HG02642 (cell line): ENCODE data around the gene GALNS.
A peak's percentile ranks its signal among the peaks of the same experiment; 100 is the strongest.
"Not testable (repeated sequence)": the region's sequence is repeated elsewhere in the genome, so short reads cannot be mapped to it uniquely, and the experiment has no call there.

Experiments
- ATAC-seq: cut with Tn5 transposase; IDR thresholded peaks from one replicate; pipeline ENCODE4 v1.9.1; 2021; ENCODE audit warnings: mild to moderate bottlenecking; ENCODE audit not compliant: unreplicated experiment, poor library complexity

The GALNS gene

GRCh38 chr16:88789594-88789993, 67.2 kb downstream of the GALNS start:
- ATAC-seq = no peak

DNA sequence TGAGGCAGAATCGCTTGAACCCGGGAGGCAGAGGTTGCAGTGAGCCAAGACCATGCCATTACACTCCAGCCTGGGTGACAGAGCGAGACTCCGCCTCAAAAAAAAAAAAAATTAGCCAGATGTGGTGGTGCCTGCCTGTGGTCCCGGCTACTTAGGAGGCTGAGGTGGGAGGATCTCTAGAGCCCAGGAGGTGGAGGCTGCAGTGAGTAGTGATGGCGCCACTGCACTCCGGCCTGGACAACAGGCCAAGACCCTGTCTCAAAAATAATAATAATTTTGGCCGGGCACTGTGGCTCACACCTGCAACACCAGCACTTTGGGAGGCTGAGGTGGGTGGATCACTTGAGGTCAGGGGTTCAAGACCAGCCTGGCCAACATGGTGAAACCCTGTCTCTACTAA, 68.0 kb downstream of the GALNS start:
- ATAC-seq = not testable (repeated sequence)

GRCh38 chr16:88787579-88788314, 69.0 kb downstream of the GALNS start:
- no peak for ATAC-seq

- ATAC-seq = peak; percentile 36
These were observed 71.4 kb downstream of the GALNS start, which contains the start of gene PIEZO1 for GRCh38 chr16:88785106-88785924. TSS of gene PIEZO1 (minus strand) at chr16:88785220. CDS start at chr16:88784964, 256 bp downstream.

DNA sequence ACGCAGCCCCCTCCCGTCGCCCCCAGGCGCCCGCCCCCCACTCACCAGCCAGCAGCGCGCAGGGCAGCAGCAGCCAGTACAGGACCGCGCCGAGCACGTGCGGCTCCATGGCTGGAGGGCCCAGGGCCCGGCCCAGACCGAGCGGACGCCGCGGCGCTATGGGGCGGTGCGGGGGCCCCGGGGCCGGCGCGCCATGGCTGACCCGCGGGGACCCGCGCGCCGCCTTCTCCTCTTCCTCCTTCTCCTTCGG, 72.0 kb downstream of the GALNS start:
- ATAC-seq = no peak

GRCh38 chr16:88784074-88784855, 72.5 kb downstream of the GALNS start:
- peak; percentile 32 for ATAC-seq

DNA sequence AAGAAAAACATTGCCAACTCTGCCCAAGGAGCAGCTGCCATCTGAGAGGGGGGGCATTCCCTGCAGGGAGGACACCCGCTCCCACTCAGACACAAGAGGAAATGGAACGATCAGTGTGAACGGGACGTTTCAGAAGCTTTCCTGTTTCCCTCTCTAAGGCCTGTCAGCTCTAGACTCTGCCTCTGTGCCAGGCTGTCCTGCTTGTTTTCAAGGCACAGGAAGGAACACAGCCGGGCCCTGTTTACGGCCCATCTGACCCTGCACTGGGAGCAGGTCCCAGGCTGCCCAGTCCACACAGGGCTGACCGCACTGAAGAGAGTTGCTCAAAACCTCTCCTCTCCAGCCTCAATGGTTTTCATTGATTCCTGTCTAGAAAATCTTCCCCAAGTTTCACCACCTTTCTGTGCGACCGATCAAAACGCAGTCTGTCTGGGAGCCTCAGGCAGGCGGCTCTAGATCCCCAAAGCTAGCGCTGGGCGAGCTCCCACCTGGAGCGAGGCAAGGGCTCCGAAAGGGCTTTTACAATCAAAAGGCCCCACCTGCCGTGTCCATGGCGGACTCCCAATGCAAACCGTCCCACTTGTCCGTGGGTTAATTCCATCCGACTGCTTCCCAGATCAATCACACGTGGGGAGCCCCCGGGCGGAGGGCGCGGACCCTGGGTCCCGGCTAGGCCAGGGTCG, 73.2 kb downstream of the GALNS start:
- peak; percentile 1 for ATAC-seq

GRCh38 chr16:88782454-88783390, 74.0 kb downstream of the GALNS start:
- ATAC-seq = no peak

DNA sequence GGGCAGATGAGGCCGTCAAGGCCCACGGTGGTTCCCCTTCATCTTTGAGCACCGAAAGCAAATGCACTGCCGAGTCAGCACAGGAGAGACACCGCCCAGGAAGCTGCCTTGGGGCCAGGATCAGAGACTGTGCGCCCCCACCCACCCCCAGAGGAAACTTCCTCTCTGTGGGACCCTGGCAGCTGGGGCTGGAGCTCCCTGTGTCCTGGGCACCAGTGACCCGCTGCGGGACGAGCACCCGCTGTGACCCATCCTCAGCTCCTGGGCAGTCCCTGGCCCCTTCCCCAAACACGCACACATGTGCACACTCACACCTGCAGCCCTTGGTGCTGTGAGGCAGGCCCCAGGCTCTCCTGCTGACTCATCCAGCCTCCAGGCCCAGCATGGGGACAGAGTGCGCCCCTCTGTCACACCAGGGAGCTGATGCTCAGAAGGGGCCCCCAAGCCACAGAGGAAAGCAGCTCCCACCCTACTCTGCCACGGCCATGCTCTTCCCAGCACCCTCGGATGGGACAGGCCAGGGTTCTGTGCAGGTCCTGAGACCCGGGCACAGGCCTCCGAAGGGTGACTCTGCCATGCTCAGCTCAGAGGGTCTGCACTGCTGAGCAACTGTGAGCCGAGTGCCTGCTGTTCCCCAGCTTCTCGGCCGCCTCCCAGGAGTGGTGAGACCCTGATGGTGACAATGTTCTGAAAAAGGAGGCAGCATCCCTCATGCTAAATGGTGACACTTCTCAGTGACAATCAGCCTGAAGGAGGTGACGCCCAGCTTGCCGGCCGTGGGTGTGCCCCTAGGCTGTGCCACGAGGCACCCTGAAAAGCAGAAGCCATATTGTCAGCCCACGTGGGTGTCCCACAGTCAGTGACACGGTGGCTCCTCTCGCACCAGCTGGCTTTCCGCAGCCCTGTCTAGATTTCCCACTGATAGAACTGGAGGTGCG, 75.3 kb downstream of the GALNS start:
- no peak for ATAC-seq

DNA sequence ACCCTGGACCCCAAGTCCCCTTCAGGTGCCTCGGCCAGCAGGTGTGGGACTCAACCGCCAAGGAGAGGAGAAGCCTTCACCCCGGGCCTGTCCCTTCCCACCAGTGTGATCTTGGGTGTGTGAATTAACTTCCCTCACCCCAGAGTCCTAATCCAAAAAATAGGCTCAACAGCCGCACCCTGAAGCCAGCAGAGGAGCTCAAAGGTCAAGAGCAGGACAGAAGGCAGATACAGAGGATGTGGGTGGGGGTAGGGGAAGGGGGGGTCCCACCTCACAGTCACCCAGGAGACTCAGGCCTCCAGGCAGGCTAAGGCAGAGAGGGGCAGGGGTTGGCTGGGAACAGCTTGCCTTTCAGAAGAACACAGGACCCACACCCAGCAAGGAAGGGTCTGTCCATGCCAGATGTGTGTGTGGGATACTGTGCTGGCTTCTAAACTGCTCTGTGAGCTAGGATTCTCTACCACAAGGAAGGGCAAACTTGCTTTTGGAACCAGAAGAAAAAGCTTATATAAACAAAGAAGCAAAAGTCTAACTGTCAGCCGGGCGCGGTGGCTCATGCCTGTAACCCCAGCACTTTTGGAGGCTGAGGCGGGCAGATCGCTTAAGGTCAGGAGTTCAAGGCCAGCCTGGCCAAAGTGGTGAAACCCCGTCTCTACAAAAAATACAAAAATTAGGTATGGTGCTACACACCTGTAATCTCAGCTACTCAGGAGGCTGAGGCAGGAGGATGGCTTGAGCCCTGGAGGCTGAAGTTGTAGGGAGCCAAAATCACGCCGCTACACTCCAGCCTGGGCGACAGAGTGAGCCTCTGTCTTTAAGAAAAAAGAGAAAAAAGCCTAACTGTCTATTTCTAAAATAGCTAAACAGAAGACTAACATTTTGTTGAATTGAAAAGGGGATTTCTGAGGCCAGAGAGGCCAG, 76.3 kb downstream of the GALNS start:
- no peak for ATAC-seq

GRCh38 chr16:88779406-88780141, 77.2 kb downstream of the GALNS start:
- no peak for ATAC-seq

- ATAC-seq = no peak
These were observed 78.1 kb downstream of the GALNS start for GRCh38 chr16:88778541-88779065.

GRCh38 chr16:88778271-88778525, 78.5 kb downstream of the GALNS start:
- ATAC-seq = no peak

DNA sequence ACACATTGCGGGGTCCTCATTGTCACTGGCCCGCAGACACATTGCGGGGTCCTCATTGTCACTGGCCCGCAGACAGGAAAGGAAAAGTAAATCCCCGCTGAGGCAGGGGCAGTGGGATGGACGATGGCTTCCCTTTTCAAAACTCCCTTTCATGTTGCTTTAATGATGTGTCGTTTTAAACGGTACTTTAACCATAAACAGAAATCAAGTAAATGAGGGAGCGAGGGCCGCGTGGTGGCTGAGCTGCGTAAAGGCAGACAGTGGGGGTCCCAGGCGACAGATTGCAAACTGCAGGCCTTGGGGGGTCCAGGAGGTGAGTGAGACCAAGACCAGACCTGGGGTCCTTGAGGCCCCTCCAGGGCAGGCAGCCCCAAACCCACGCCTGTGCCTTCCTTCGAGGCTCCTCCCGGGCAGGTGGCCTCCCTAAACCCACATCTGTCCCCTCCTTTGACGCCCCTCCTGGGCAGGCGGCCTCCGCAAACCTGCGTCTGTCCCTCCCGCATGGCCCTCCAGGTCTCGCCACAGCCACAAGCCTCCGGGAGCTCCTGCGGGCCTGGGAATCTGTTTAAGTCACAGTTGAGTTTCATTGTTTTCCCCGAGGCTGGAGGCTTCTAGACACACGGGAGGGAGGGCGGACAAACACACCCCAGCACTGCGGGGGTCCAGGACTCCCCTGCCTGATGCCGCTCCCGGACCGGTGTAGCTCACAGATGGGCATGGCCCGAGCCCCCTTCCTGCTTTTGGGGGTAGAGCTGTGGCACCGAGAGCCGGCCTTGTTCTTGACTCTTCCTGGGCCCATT, 79.1 kb downstream of the GALNS start:
- no peak for ATAC-seq

DNA sequence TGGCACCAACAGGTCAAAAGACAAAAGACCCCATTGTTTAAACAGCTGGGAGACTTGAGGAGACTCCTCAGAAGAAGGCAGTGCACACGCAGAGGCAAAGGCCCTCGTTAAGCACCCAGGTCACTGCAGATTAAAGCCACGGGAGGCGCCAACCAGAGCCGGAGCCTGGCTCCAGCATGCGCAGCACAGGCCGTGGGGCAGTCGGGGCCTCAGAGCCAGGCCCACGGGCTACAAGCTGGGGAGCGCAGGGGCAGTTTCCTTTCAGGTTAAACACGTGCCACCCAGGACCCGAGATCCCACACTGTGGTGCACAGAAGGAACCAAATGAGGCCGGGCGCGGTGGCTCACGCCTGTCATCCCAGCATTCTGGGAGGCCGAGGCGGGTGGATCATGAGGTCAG, 80.9 kb downstream of the GALNS start:
- ATAC-seq = no peak
